H1 (cell line): ENCODE measurements around the gene PARD6A. TPM values are rescaled to one million over a fixed set of nuclear protein-coding genes. Genes with fewer than 3 reads are reported as not detected.
A peak's percentile ranks its signal among the peaks of the same experiment; 100 is the strongest.

Source experiments
- CTCF ChIA-PET: fragments of 300-600 bp; sonication (Branson Sonifier 250); formaldehyde crosslinking; loops from one replicate; lab custom pipeline; 2021; ENCODE audit not compliant: partially characterized antibody; lab: Charles Lee
- POLR2A ChIA-PET: fragments of 300-600 bp; sonication (Branson Sonifier 250); formaldehyde crosslinking; loops from one replicate; lab custom pipeline; 2021; ENCODE audit warnings: inconsistent platforms; ENCODE audit not compliant: partially characterized antibody; lab: Charles Lee
- DNase-seq, 2 experiments: peaks; one replicate each; pipeline versions ENCODE4 v3.0.0 to v3.0.0-alpha.2; 2010 to 2022; ENCODE audit warnings: low spot score in 2 of 2, low read depth in 1 of 2, mixed read lengths in 1 of 2
- FAIRE-seq: peaks from 2 replicates; lab custom pipeline; 2011; peaks lifted over from hg19 to GRCh38; lab: Jason Lieb, UNC
- H2AFZ ChIP-seq: 2 replicates; pipeline ENCODE4 v1.8.1; 2012; ENCODE audit warnings: low read length, inconsistent platforms
- H2AK5ac ChIP-seq: 2 replicates; pipeline ENCODE4 v1.6.1; 2013; ENCODE audit warnings: low read depth, low read length
- H2BK120ac ChIP-seq: replicated peaks from 2 replicates; pipeline ENCODE3; 2013; ENCODE audit warnings: low read depth, low read length, inconsistent platforms
- H2BK12ac ChIP-seq: 2 replicates; pipeline ENCODE4 v1.6.1; 2013; ENCODE audit warnings: low read depth, low read length
- H2BK15ac ChIP-seq: 2 replicates; pipeline ENCODE4 v1.6.1; 2013; ENCODE audit warnings: low read length
- H2BK20ac ChIP-seq: 2 replicates; pipeline ENCODE4 v1.6.1; 2013; ENCODE audit warnings: low read length
- H2BK5ac ChIP-seq: 2 replicates; pipeline ENCODE4 v1.6.1; 2013; ENCODE audit warnings: low read depth, low read length
- H3K14ac ChIP-seq: 2 replicates; pipeline ENCODE4 v1.6.1; 2013; ENCODE audit warnings: inconsistent platforms; ENCODE audit not compliant: insufficient read length
- H3K18ac ChIP-seq: 2 replicates; pipeline ENCODE4 v1.6.1; 2013; ENCODE audit warnings: low read length; ENCODE audit errors: extremely low read depth
- H3K23ac ChIP-seq: 2 replicates; pipeline ENCODE4 v1.6.1; 2013; ENCODE audit warnings: inconsistent platforms; ENCODE audit not compliant: insufficient read length
- H3K23me2 ChIP-seq: 2 replicates; pipeline ENCODE4 v1.6.1; 2013; ENCODE audit warnings: low read depth, low read length
- H3K27ac ChIP-seq: 2 replicates; pipeline ENCODE4 v1.6.1; 2011; ENCODE audit warnings: low read depth, low read length, inconsistent platforms
- H3K27me3 ChIP-seq, 4 experiments: replicated peaks in 1 of 4; 1 replicate in 1 of 4; 2 replicates in 3 of 4; pipeline versions ENCODE4 v1.6.1 to v1.8.1; 2011 to 2013; ENCODE audit warnings: low read length in 3 of 4, mild to moderate bottlenecking in 3 of 4, inconsistent platforms in 2 of 4, mixed read lengths in 2 of 4, moderate library complexity in 1 of 4; ENCODE audit not compliant: control insufficient read depth in 3 of 4, insufficient read depth in 3 of 4; ENCODE audit errors: extremely low read depth in 1 of 4
- H3K36me3 ChIP-seq, 4 experiments: 2 replicates each; pipeline versions ENCODE4 v1.6.1 to v1.8.1; 2011 to 2013; ENCODE audit warnings: mild to moderate bottlenecking in 4 of 4, low read length in 3 of 4, moderate library complexity in 2 of 4, control low read depth in 1 of 4, inconsistent platforms in 1 of 4; ENCODE audit not compliant: insufficient read depth in 4 of 4, control insufficient read depth in 2 of 4
- H3K4ac ChIP-seq: replicated peaks from 2 replicates; pipeline ENCODE3; 2013; ENCODE audit warnings: low read length, low read depth, mixed read lengths, inconsistent platforms; ENCODE audit not compliant: insufficient read length
- H3K4me1 ChIP-seq, 4 experiments: replicated peaks in 1 of 4; 1 replicate in 1 of 4; 2 replicates in 3 of 4; pipeline versions ENCODE4 v1.6.1 to v1.8.1; 2011 to 2013; ENCODE audit warnings: low read length in 3 of 4, inconsistent platforms in 2 of 4, mixed read lengths in 1 of 4; ENCODE audit not compliant: insufficient read depth in 4 of 4, control insufficient read depth in 3 of 4
- H3K4me2 ChIP-seq, 2 experiments: 2 replicates each; pipeline versions ENCODE4 v1.6.1 to v1.8.1; 2011 to 2013; ENCODE audit warnings: low read depth in 2 of 2, low read length in 2 of 2, control low read depth in 1 of 2, inconsistent platforms in 1 of 2, mild to moderate bottlenecking in 1 of 2; ENCODE audit not compliant: insufficient read depth in 1 of 2
- H3K4me3 ChIP-seq, 4 experiments: fragments of 200-600, 300-600 bp in 1 of 4; sonication (generic), shearing (Covaris generic), sonication (Bioruptor Twin) in 1 of 4; 2 replicates each; pipeline versions ENCODE4 v1.5.1 to v1.8.1; 2011 to 2016; ENCODE audit warnings: low read length in 4 of 4, low read depth in 3 of 4, control low read depth in 2 of 4, inconsistent platforms in 2 of 4, mild to moderate bottlenecking in 2 of 4, mixed read lengths in 1 of 4, moderate library complexity in 1 of 4; ENCODE audit not compliant: insufficient read depth in 2 of 4; ENCODE audit errors: extremely low read depth in 1 of 4
- H3K56ac ChIP-seq: replicated peaks from 2 replicates; pipeline ENCODE3; 2013; ENCODE audit warnings: low read depth, mild to moderate bottlenecking, mixed read lengths, low read length, inconsistent platforms; ENCODE audit not compliant: insufficient read length
- H3K79me1 ChIP-seq: 2 replicates; pipeline ENCODE4 v1.6.1; 2013; ENCODE audit warnings: low read depth, low read length, control low read depth
- H3K79me2 ChIP-seq, 2 experiments: 2 replicates each; pipeline versions ENCODE4 v1.6.1 to v1.8.1; 2012 to 2013; ENCODE audit warnings: low read length in 2 of 2, mild to moderate bottlenecking in 2 of 2, inconsistent platforms in 1 of 2; ENCODE audit not compliant: insufficient read depth in 2 of 2, control insufficient read depth in 1 of 2
- H3K9ac ChIP-seq, 4 experiments: replicated peaks in 1 of 4; 1 replicate in 1 of 4; 2 replicates in 3 of 4; pipeline versions ENCODE4 v1.6.1 to v1.8.1; 2011 to 2013; ENCODE audit warnings: low read depth in 3 of 4, low read length in 3 of 4, control low read depth in 2 of 4, mild to moderate bottlenecking in 2 of 4, moderate library complexity in 2 of 4, inconsistent platforms in 1 of 4; ENCODE audit errors: extremely low read depth in 1 of 4
- H3K9me3 ChIP-seq, 2 experiments: 2 replicates each; pipeline versions ENCODE4 v1.6.1 to v1.8.1; 2012 to 2013; ENCODE audit warnings: mild to moderate bottlenecking in 2 of 2, moderate library complexity in 2 of 2, control low read depth in 1 of 2, inconsistent platforms in 1 of 2, low read depth in 1 of 2, low read length in 1 of 2, mixed read lengths in 1 of 2; ENCODE audit not compliant: insufficient read depth in 2 of 2
- H4K20me1 ChIP-seq, 2 experiments: replicated peaks in 1 of 2; 2 replicates each; pipeline versions ENCODE3 to v1.8.1; 2011 to 2013; ENCODE audit warnings: inconsistent platforms in 2 of 2, low read length in 2 of 2, mild to moderate bottlenecking in 1 of 2; ENCODE audit not compliant: insufficient read depth in 2 of 2, control insufficient read depth in 1 of 2
- H4K5ac ChIP-seq: 2 replicates; pipeline ENCODE4 v1.6.1; 2013; ENCODE audit warnings: low read length, low read depth, mixed read lengths, inconsistent platforms; ENCODE audit not compliant: insufficient read length
- H4K8ac ChIP-seq: 2 replicates; pipeline ENCODE4 v1.8.0; 2013; ENCODE audit warnings: mild to moderate bottlenecking, moderate library complexity, low read length, inconsistent platforms; ENCODE audit not compliant: insufficient read depth; ENCODE audit errors: extremely low read depth
- H4K91ac ChIP-seq: replicated peaks from 2 replicates; pipeline ENCODE3; 2013; ENCODE audit warnings: low read length, mixed read lengths, inconsistent platforms; ENCODE audit not compliant: insufficient read length
- BCL11A ChIP-seq, 2 experiments: IDR thresholded peaks; one replicate each; pipeline ENCODE4 v1.6.1; 2011; ENCODE audit warnings: low read depth in 2 of 2, low read length in 2 of 2, mild to moderate bottlenecking in 2 of 2
- CBX5 ChIP-seq: fragments of 300-800, 300-1000 bp; sonication (generic); IDR thresholded peaks from 2 replicates; pipeline ENCODE4 v1.7.1; 2016; ENCODE audit warnings: antibody characterized with exemption, low read length, low read depth
- HDAC2 ChIP-seq, 2 experiments: fragments of 300-600 bp in 1 of 2; sonication (generic) in 1 of 2; IDR thresholded peaks; 2 replicates each; pipeline ENCODE4 v1.6.1; 2011 to 2012; ENCODE audit warnings: low read depth in 2 of 2, low read length in 2 of 2, mild to moderate bottlenecking in 2 of 2, moderate library complexity in 2 of 2, borderline replicate concordance in 1 of 2, inconsistent platforms in 1 of 2
- HDAC6 ChIP-seq: IDR thresholded peaks from one replicate; pipeline ENCODE4 v1.7.1; 2012; ENCODE audit warnings: low read depth, mild to moderate bottlenecking, inconsistent platforms, low read length, moderate library complexity
- MAFK ChIP-seq: IDR thresholded peaks from 2 replicates; pipeline ENCODE4 v1.6.1; 2012; ENCODE audit warnings: low read depth, mild to moderate bottlenecking, improper control_type of control experiment, low read length
- RNF2 ChIP-seq: fragments of 200-900, 300-1000 bp; sonication (generic); IDR thresholded peaks from 2 replicates; pipeline ENCODE4 v1.7.1; 2016; ENCODE audit warnings: borderline replicate concordance, low read depth, mild to moderate bottlenecking, antibody characterized with exemption, low read length; ENCODE audit not compliant: poor library complexity, severe bottlenecking; ENCODE audit errors: missing control alignments
- SIN3A ChIP-seq, 2 experiments: IDR thresholded peaks in 1 of 2; conservative IDR thresholded peaks in 1 of 2; 2 replicates each; pipeline ENCODE4 v1.6.1; 2011 to 2012; ENCODE audit warnings: low read length in 2 of 2, improper control_type of control experiment in 1 of 2, low read depth in 1 of 2, mild to moderate bottlenecking in 1 of 2
- SP1 ChIP-seq: IDR thresholded peaks from 2 replicates; pipeline ENCODE4 v1.6.1; 2011; ENCODE audit warnings: low read depth, low read length
- SUZ12 ChIP-seq: fragments of 200-600 bp; sonication (generic); IDR thresholded peaks from 2 replicates; pipeline ENCODE4 v1.6.1; 2012; ENCODE audit warnings: mild to moderate bottlenecking, inconsistent platforms, low read length, moderate library complexity, mixed read lengths
- TAF7 ChIP-seq: optimal IDR thresholded peaks from 2 replicates; pipeline ENCODE3; 2011; ENCODE audit warnings: low read depth, mild to moderate bottlenecking, inconsistent platforms, low read length, moderate library complexity, borderline replicate concordance
- WGBS, 2 experiments: shearing (Covaris generic) in 1 of 2; methylation state at CpG; one replicate each; pipeline versions ENCODE4 v1.1.6 to v1.1.7; 2013 to 2015; ENCODE audit warnings: low lambda C conversion rate in 2 of 2, mixed read lengths in 2 of 2, inconsistent platforms in 1 of 2, low coverage in 1 of 2, missing lambda C conversion rate in 1 of 2; ENCODE audit not compliant: insufficient replicate concordance in 2 of 2, insufficient coverage in 1 of 2, insufficient read length in 1 of 2; ENCODE audit errors: extremely low coverage in 1 of 2, missing lambda C conversion rate in 1 of 2; 5-methylcytosine and 5-hydroxymethylcytosine counted together
- polyA plus RNA-seq, 7 experiments: library from polyadenylated mRNA; depleted of rRNA in 3 of 7; stranded (reverse) in 5 of 7; unstranded in 2 of 7; fragments of >200 nt in 5 of 7; fragments of 200-250 nt in 2 of 7; gene quantifications; 1 replicate in 5 of 7; 2 replicates in 1 of 7; 4 replicates in 1 of 7; pipeline versions ENCODE4 v1.2.1 to v1.2.3, GENCODE V29; 2011 to 2013; ENCODE audit warnings: missing spikeins in 2 of 7, mixed read lengths in 2 of 7
- total RNA-seq: library from RNA; stranded (reverse); fragmentation: NEBNext Ultra II Directional; extraction: Animal tissue kit (Norgen Biotek cat#: 25700); gene quantifications from 2 replicates; pipeline ENCODE4 v1.2.1, GENCODE V29; 2021

The PARD6A gene
- total and polyA plus RNA-seq, 2 of the 8 experiments (the other 6 are each of a cell fraction or from before 2014, with no cell fraction given) = 15.1 to 21.8 TPM

DNA sequence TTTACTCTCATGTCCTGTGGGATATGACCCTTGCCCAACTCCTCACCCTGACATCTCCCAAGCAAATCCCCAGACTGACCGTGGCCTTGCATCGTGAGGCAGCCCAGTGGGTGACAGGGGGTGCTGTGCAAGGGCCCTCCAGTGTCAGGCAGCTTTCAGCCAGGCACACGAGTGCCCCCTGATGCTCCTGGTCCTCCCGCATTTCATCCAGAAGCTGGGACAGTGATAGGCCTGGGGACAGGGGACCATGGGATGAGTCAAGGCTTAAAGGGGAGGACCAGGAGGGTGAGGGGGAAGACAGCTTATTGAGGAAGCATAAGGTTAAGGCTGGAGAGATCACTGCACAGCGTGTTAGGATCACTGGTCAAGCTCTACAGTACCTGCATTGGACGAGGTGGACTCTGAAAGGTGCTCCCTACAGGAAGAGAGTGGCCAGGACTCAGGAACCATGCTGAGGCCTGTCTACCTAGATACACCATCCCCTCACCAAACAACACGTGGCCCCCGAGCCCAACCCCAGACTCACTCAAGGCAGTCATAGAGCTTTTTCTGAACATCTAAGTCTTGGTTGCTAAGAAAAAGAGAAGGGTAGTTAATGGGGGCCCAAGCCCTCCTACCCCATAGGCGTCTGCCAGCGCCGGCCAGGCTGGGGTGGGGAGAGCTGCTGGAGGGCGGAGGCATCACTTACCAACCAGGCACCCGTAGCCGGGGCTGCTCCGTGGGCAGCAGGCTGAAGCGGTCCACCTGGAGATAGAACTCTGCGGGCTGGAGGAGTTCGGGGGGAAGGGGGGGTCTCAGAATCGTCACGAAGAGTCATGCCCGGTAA, 1.7 kb upstream of the PARD6A start:
- no peak overlapping the region; the same call in 1 of the 2 replicates for H4K8ac ChIP-seq
- no peak overlapping the region for H2AK5ac ChIP-seq
- WGBS, 2 experiments = 48% methylated on average over 21 of the region's 21 CpGs; no CpG with 5 or more reads in 1 of the 2 experiments
- peaks cover 0 to 18% (median 11%) of the 10 kb centered on the region in 4 experiments; a peak in 5 of 7 replicates for H3K4me1 ChIP-seq
- no peak overlapping the region for H2BK15ac ChIP-seq
- H3K79me1 ChIP-seq = no peaks in the 10 kb centered on the region; the same call in 1 of the 2 replicates
- H2BK5ac ChIP-seq = no peak overlapping the region
- no peak overlapping the region for H2AFZ ChIP-seq
- no peak overlapping the region for H2BK12ac ChIP-seq
- H3K79me2 ChIP-seq = no peaks in the 10 kb centered on the region
- peak overlapping the region; percentile 73 to 99 for H3K4me2 ChIP-seq
- peaks cover 0 to 4% (median 2%) of the 10 kb centered on the region in 4 experiments; a peak in 1 of 8 replicates for H3K36me3 ChIP-seq
- POLR2A ChIA-PET = interaction anchor here (0.5 to 2.8 kb wide), 5 partner anchors 95 to 209 kb away, joined by 3 to 12 read pairs (median 3); partner anchors contain the start of gene CTCF
- peaks cover 0 to 5% (median 4%) of the 10 kb centered on the region in 4 experiments; a peak in 3 of 7 replicates for H3K27me3 ChIP-seq
- H3K23ac ChIP-seq = no peak overlapping the region
- no peak overlapping the region for H2BK120ac ChIP-seq
- H3K18ac ChIP-seq = no peak overlapping the region; the same call in 1 of the 2 replicates
- no peak overlapping the region for H3K56ac ChIP-seq
- no peak overlapping the region for H4K5ac ChIP-seq
- H3K4ac ChIP-seq = no peak overlapping the region
- H3K23me2 ChIP-seq = peaks cover 16% of the 10 kb centered on the region
- H3K14ac ChIP-seq = no peak overlapping the region
- DNase-seq (no peak), FAIRE-seq (no peak)
- CTCF ChIA-PET = interaction anchor here (0.6 to 13.7 kb wide), 8 partner anchors 9 to 145 kb away, joined by 3 to 202 read pairs (median 10); partner anchors contain the start of genes CARMIL2 and RIPOR1
- no peak overlapping the region for H3K27ac ChIP-seq
- H3K9me3 ChIP-seq = no peaks in the 10 kb centered on the region
- peak overlapping the region; percentile 86 to 98 (median 89) for H3K4me3 ChIP-seq
- H3K9ac ChIP-seq = peak overlapping the region in 3 of 4 experiments; percentile 58 to 88 (median 71); a peak in 4 of 7 replicates
- no peak overlapping the region for H4K91ac ChIP-seq
- no peak overlapping the region for H2BK20ac ChIP-seq
- peaks cover 5 to 6% of the 10 kb centered on the region in 2 experiments for H4K20me1 ChIP-seq
- TF ChIP-seq RNF2 (no peak), CBX5 (no peak), HDAC6 (no peak), MAFK (no peak), SUZ12 (no peak), SP1 (no peak), HDAC2 (IDR thresholded peaks at IDR 0.05; ENCODE audit: borderline replicate concordance in 1 of 2, low read depth in 2 of 2, low read length in 2 of 2) (no peak), BCL11A (IDR thresholded peaks at IDR 0.05; ENCODE audit: low read depth in 2 of 2, low read length in 2 of 2) (no peak), TAF7 (no peak), SIN3A (conservative IDR thresholded peaks at IDR 0.05 in 1 of 2, IDR thresholded peaks at IDR 0.05 in 1 of 2; ENCODE audit: low read depth in 1 of 2, low read length in 2 of 2) (no peak)
